SK-N-SH (cell line): ENCODE results near the gene BTBD2. TPM values are rescaled to one million over a fixed set of nuclear protein-coding genes. Genes with fewer than 3 reads are reported as not detected.

ENCODE experiments used
- CTCF ChIA-PET: fragments of 300-600, 350-600 bp; formaldehyde crosslinking; extraction: SDS; loops from one replicate; lab custom pipeline; 2021; lab: Yijun Ruan, JAX
- POLR2A ChIA-PET: fragments of 350-600 bp; sonication (Branson Sonifier 250); formaldehyde crosslinking; extraction: SDS; loops from one replicate; lab custom pipeline; 2020; ENCODE audit warnings: antibody characterized with exemption, inconsistent platforms; lab: Yijun Ruan, JAX
- DNase-seq: peaks from one replicate; pipeline ENCODE4 v3.0.0; 2012
- H2AFZ ChIP-seq: fragments of 200-600 bp; sonication (generic); 2 replicates; pipeline ENCODE4 v1.8.1; 2016; ENCODE audit warnings: antibody characterized with exemption, mild to moderate bottlenecking, low read depth
- H3F3A ChIP-seq: fragments of 200-600 bp; sonication (generic); replicated peaks from 2 replicates; pipeline ENCODE3; 2016; ENCODE audit warnings: antibody characterized with exemption, mild to moderate bottlenecking; ENCODE audit not compliant: insufficient read depth
- H3K27ac ChIP-seq, 2 experiments: fragments of 200-500 bp in 1 of 2; fragments of 200-600 bp in 1 of 2; sonication (Bioruptor generic) in 1 of 2; sonication (generic), shearing (Covaris generic) in 1 of 2; 2 replicates each; pipeline versions ENCODE4 v1.5.1 to v1.6.1; 2014 to 2016; ENCODE audit warnings: low read depth in 2 of 2, inconsistent platforms in 1 of 2, low read length in 1 of 2, mild to moderate bottlenecking in 1 of 2, mixed read lengths in 1 of 2
- H3K27me3 ChIP-seq: fragments of 200-600 bp; sonication (generic), shearing (Covaris generic); 2 replicates; pipeline ENCODE4 v1.6.1; 2016; ENCODE audit warnings: mixed run types; ENCODE audit not compliant: insufficient read depth
- H3K36me3 ChIP-seq, 2 experiments: fragments of 200-500 bp in 1 of 2; fragments of 200-600 bp in 1 of 2; sonication (Bioruptor generic) in 1 of 2; sonication (generic) in 1 of 2; replicated peaks in 1 of 2; 2 replicates each; pipeline versions ENCODE3 to v1.5.1; 2014 to 2016; ENCODE audit warnings: low read length in 1 of 2, mild to moderate bottlenecking in 1 of 2; ENCODE audit not compliant: insufficient read depth in 2 of 2, control insufficient read depth in 1 of 2
- H3K4me1 ChIP-seq, 2 experiments: fragments of 200-500 bp in 1 of 2; fragments of 200-600 bp in 1 of 2; sonication (Bioruptor generic) in 1 of 2; sonication (generic), shearing (Covaris generic) in 1 of 2; 2 replicates each; pipeline versions ENCODE4 v1.5.1 to v1.6.1; 2014 to 2016; ENCODE audit warnings: low read depth in 1 of 2, low read length in 1 of 2, mixed run types in 1 of 2; ENCODE audit not compliant: insufficient read depth in 2 of 2, control insufficient read depth in 1 of 2
- H3K4me2 ChIP-seq: fragments of 200-600 bp; sonication (generic), shearing (Covaris generic); 2 replicates; pipeline ENCODE4 v1.6.1; 2017; ENCODE audit warnings: mixed run types
- H3K4me3 ChIP-seq, 2 experiments: fragments of 200-500 bp in 1 of 2; fragments of 200-600 bp in 1 of 2; sonication (Bioruptor generic) in 1 of 2; sonication (generic), shearing (Covaris generic) in 1 of 2; 2 replicates each; pipeline versions ENCODE4 v1.5.1 to v1.8.1; 2014 to 2016; ENCODE audit warnings: low read depth in 2 of 2, inconsistent platforms in 1 of 2, low read length in 1 of 2, mild to moderate bottlenecking in 1 of 2, mixed read lengths in 1 of 2, moderate library complexity in 1 of 2
- H3K79me2 ChIP-seq: fragments of 200-600 bp; sonication (generic); 2 replicates; pipeline ENCODE4 v1.8.1; 2017; ENCODE audit warnings: mild to moderate bottlenecking; ENCODE audit not compliant: insufficient read depth
- H3K9ac ChIP-seq: fragments of 200-600 bp; sonication (generic); 2 replicates; pipeline ENCODE4 v1.6.1; 2017; ENCODE audit warnings: mixed run types
- H3K9me2 ChIP-seq: fragments of 200-600 bp; sonication (generic); 2 replicates; pipeline ENCODE4 v1.6.1; 2017; ENCODE audit warnings: mixed run types
- H3K9me3 ChIP-seq: fragments of 200-600 bp; sonication (generic); 2 replicates; pipeline ENCODE4 v1.6.1; 2017; ENCODE audit warnings: mixed run types, mild to moderate bottlenecking, moderate library complexity
- H4K20me1 ChIP-seq: fragments of 200-600 bp; sonication (generic); 2 replicates; pipeline ENCODE4 v1.6.1; 2017; ENCODE audit warnings: mild to moderate bottlenecking, mixed run types; ENCODE audit not compliant: insufficient read depth
- EP300 ChIP-seq, 2 experiments: IDR thresholded peaks; 2 replicates each; pipeline versions ENCODE4 v1.4.0 to v1.6.1; 2012; ENCODE audit warnings: borderline replicate concordance in 1 of 2, low read depth in 1 of 2, low read length in 1 of 2
- JUND ChIP-seq: IDR thresholded peaks from 2 replicates; pipeline ENCODE4 v1.4.0; 2012
- MAX ChIP-seq: IDR thresholded peaks from 2 replicates; pipeline ENCODE4 v1.4.0; 2012; ENCODE audit warnings: low read depth
- MEF2A ChIP-seq: IDR thresholded peaks from 2 replicates; pipeline ENCODE4 v1.4.0; 2012; ENCODE audit warnings: low read depth, borderline replicate concordance
- MXI1 ChIP-seq: IDR thresholded peaks from 2 replicates; pipeline ENCODE4 v1.6.1; 2012; ENCODE audit warnings: mild to moderate bottlenecking, low read depth, low read length, improper control_type of control experiment
- PBX3 ChIP-seq: IDR thresholded peaks from 2 replicates; pipeline ENCODE4; 2012
- POLR2AphosphoS5 ChIP-seq: IDR thresholded peaks from 2 replicates; pipeline ENCODE4 v1.6.1; 2012; ENCODE audit warnings: low read depth, low read length
- TAF1 ChIP-seq: IDR thresholded peaks from 2 replicates; pipeline ENCODE4 v1.6.1; 2012; ENCODE audit warnings: low read depth, mild to moderate bottlenecking, low read length, moderate library complexity, borderline replicate concordance
- TCF12 ChIP-seq: IDR thresholded peaks from 2 replicates; pipeline ENCODE4 v1.4.0; 2012
- ZBTB33 ChIP-seq: IDR thresholded peaks from 2 replicates; pipeline ENCODE4 v1.4.0; 2012; ENCODE audit warnings: low read depth, borderline replicate concordance
- WGBS: methylation state at CpG from one replicate; pipeline ENCODE4 v1.1.6; 2017; ENCODE audit warnings: low lambda C conversion rate; 5-methylcytosine and 5-hydroxymethylcytosine counted together
- polyA plus RNA-seq, 3 experiments: library from polyadenylated mRNA; depleted of rRNA; stranded (reverse); fragments of >200 nt; gene quantifications; 2 replicates each; pipeline ENCODE4 v1.2.3, GENCODE V29; 2012

BTBD2 gene
- polyA plus RNA-seq, 1 of the 3 experiments (the other 2 are of a cell fraction): 66.8 TPM

GRCh38 chr19:1943661-1944087 is 71.8 kb downstream of the BTBD2 start:
- H3K9me2 ChIP-seq: no peaks in the 10 kb centered on the region
- no peak for DNase-seq
- peak overlapping the region; percentile 97; the same call in 1 of the 2 replicates for H3K4me2 ChIP-seq
- H3K4me3 ChIP-seq: no peak overlapping the region
- H3K4me1 ChIP-seq: peaks cover 6 to 27% of the 10 kb centered on the region in 2 experiments; a peak in 3 of 4 replicates
- H3K27ac ChIP-seq: peak overlapping the region in 1 of 2 experiments; percentile 18; a peak in 1 of 4 replicates
- ChIA-PET CTCF (interaction anchor here (0.6 to 2.3 kb wide), 5 partner anchors 9 to 373 kb away, joined by 3 to 15 read pairs (median 6); no protein-coding TSS in a partner anchor), POLR2A (no interaction called here)
- TF ChIP-seq POLR2AphosphoS5: no peak
- no peak for TF ChIP-seq ZBTB33
- no peak for TF ChIP-seq TAF1
- TF ChIP-seq PBX3: no peak
- TF ChIP-seq, all 33 proteins: peak for 0
- 83% methylated on average over 8 of the region's 22 CpGs for WGBS
- Histone ChIP-seq H3K36me3 (no peaks in the 10 kb centered on the region), H3K79me2 (peaks cover 74% of the 10 kb centered on the region), H3K27me3 (no peaks in the 10 kb centered on the region), H3F3A (peaks cover 12% of the 10 kb centered on the region), H2AFZ (no peak overlapping the region), H3K9ac (no peak overlapping the region), H3K9me3 (no peaks in the 10 kb centered on the region), H4K20me1 (peaks cover 57% of the 10 kb centered on the region)

GRCh38 chr19:1942934-1943555 is 72.5 kb downstream of the BTBD2 start:
- H3K9me2 ChIP-seq: no peaks in the 10 kb centered on the region
- H3K9ac ChIP-seq: peak overlapping the region; percentile 78; the same call in 1 of the 2 replicates
- peaks cover 53% of the 10 kb centered on the region for H4K20me1 ChIP-seq
- DNase-seq: no peak
- H3K4me3 ChIP-seq: peak overlapping the region; percentile 56 to 90
- peak overlapping the region; percentile 97 for H3K4me2 ChIP-seq
- peak overlapping the region; percentile 82 to 94 for H3K27ac ChIP-seq
- H3F3A ChIP-seq: peaks cover 13% of the 10 kb centered on the region
- no peak for TF ChIP-seq MAX
- TF ChIP-seq EP300 (IDR thresholded peaks at IDR 0.05; ENCODE audit: borderline replicate concordance in 1 of 2, low read depth in 1 of 2, low read length in 1 of 2): no peak
- TF ChIP-seq MEF2A: no peak
- no peak for TF ChIP-seq JUND
- TF ChIP-seq MXI1: no peak; the same call in 1 of the 2 replicates
- TF ChIP-seq TCF12: no peak
- TF ChIP-seq, all 33 proteins: peak for 0
- Histone ChIP-seq H3K9me3 (no peaks in the 10 kb centered on the region), H3K4me1 (peaks cover 6 to 27% of the 10 kb centered on the region in 2 experiments; a peak in 3 of 4 replicates), H3K79me2 (peaks cover 68% of the 10 kb centered on the region), H3K36me3 (no peaks in the 10 kb centered on the region), H2AFZ (no peak overlapping the region), H3K27me3 (no peaks in the 10 kb centered on the region)
- ChIA-PET CTCF (interaction anchor here (0.6 to 2.4 kb wide), 7 partner anchors 10 to 373 kb away, joined by 3 to 15 read pairs (median 6); no protein-coding TSS in a partner anchor), POLR2A (no interaction called here)
- WGBS: 48% methylated on average over 14 of the region's 21 CpGs
